Measurements from ENCODE around the gene CPNE6. TPM values are rescaled to one million over a fixed set of nuclear protein-coding genes. Genes with fewer than 3 reads are reported as not detected.
A peak's percentile ranks its signal among the peaks of the same experiment; 100 is the strongest.

CPNE6 gene
- total and polyA plus RNA-seq, 2 of the 13 experiments (the other 11 are each of a cell fraction or from before 2014, with no cell fraction given): not detected

- 0 out of 2 replicates have a peak, but pooled peaks have one; percentile 21 for TF ChIP-seq ZNF224 (CRISPR knock-in tag; IDR thresholded peaks at IDR 0.05)
- peak; percentile 67 for TF ChIP-seq PRDM10 (CRISPR knock-in tag; IDR thresholded peaks at IDR 0.05; ENCODE audit: low read depth)
- TF ChIP-seq ARNT (IDR thresholded peaks at IDR 0.05): no peak
- TF ChIP-seq ZNF891 (CRISPR knock-in tag; IDR thresholded peaks at IDR 0.05): no peak; the same call in 1 of the 2 replicates
- peak; percentile 55; the same call in 1 of the 2 replicates for TF ChIP-seq ATF2 (CRISPR knock-in tag; IDR thresholded peaks at IDR 0.05)
- 0 out of 2 replicates have a peak, but pooled peaks have one; percentile 44 for TF ChIP-seq TFDP1 (CRISPR knock-in tag; IDR thresholded peaks at IDR 0.05; ENCODE audit: borderline replicate concordance)
- no peak; the same call in 1 of the 2 replicates for TF ChIP-seq ZNF280B (CRISPR knock-in tag; IDR thresholded peaks at IDR 0.05; ENCODE audit: borderline replicate concordance)
- TF ChIP-seq TEAD2 (CRISPR knock-in tag; IDR thresholded peaks at IDR 0.05): no peak
- TF ChIP-seq ZNF556 (CRISPR knock-in tag; IDR thresholded peaks at IDR 0.05; ENCODE audit: borderline replicate concordance): peak; percentile 67; the same call in 1 of the 2 replicates
- TF ChIP-seq ZSCAN9 (CRISPR knock-in tag; IDR thresholded peaks at IDR 0.05; ENCODE audit: borderline replicate concordance): no peak
- TF ChIP-seq MEIS1 (CRISPR knock-in tag; IDR thresholded peaks at IDR 0.05; ENCODE audit: borderline replicate concordance): peak; percentile 87
- TF ChIP-seq PRPF4 (IDR thresholded peaks at IDR 0.05; ENCODE audit: low read depth, low read length, poor library complexity, severe bottlenecking): no peak
- TF ChIP-seq ZNF576 (CRISPR knock-in tag; IDR thresholded peaks at IDR 0.05): no peak
- peak; percentile 38; the same call in 1 of the 2 replicates for TF ChIP-seq ZNF205 (CRISPR knock-in tag; IDR thresholded peaks at IDR 0.05)
- TF ChIP-seq ZNF879 (CRISPR knock-in tag; IDR thresholded peaks at IDR 0.05): no peak
- 0 out of 2 replicates have a peak, but pooled peaks have one; percentile 7 for TF ChIP-seq ZNF772 (CRISPR knock-in tag; IDR thresholded peaks at IDR 0.05)
- no peak for TF ChIP-seq ZBTB2 (CRISPR knock-in tag; IDR thresholded peaks at IDR 0.05; ENCODE audit: low read depth)
- TF ChIP-seq ZNF530 (CRISPR knock-in tag; IDR thresholded peaks at IDR 0.05; ENCODE audit: low read depth): no peak
- TF ChIP-seq RARA (CRISPR knock-in tag; IDR thresholded peaks at IDR 0.05): peak; percentile 53; the same call in 1 of the 2 replicates
- peak; percentile 37; the same call in 1 of the 2 replicates for TF ChIP-seq ZNF766 (CRISPR knock-in tag; IDR thresholded peaks at IDR 0.05; ENCODE audit: borderline replicate concordance)
These were observed 13.0 kb upstream of the CPNE6 start (continued) for GRCh38 chr14:24058260-24058950.

Data from HepG2 (cell line).